ENCODE results near the gene ATXN7L1. TPM values are rescaled to one million over a fixed set of nuclear protein-coding genes. Genes with fewer than 3 reads are reported as not detected.
"Not testable (repeated sequence)": the region's sequence is repeated elsewhere in the genome, so short reads cannot be mapped to it uniquely, and the experiment has no call there.

ATXN7L1 gene
- total RNA-seq, 2 experiments from 2014 or later: 3.8 to 4.3 TPM

GRCh38 chr7:105871142-105871541 is 5.3 kb downstream of the ATXN7L1 start:
- CTCF ChIA-PET: interaction anchor here (1.5 kb wide), 1 partner anchor 21 kb away, joined by 6 read pairs; no protein-coding TSS in a partner anchor

DNA sequence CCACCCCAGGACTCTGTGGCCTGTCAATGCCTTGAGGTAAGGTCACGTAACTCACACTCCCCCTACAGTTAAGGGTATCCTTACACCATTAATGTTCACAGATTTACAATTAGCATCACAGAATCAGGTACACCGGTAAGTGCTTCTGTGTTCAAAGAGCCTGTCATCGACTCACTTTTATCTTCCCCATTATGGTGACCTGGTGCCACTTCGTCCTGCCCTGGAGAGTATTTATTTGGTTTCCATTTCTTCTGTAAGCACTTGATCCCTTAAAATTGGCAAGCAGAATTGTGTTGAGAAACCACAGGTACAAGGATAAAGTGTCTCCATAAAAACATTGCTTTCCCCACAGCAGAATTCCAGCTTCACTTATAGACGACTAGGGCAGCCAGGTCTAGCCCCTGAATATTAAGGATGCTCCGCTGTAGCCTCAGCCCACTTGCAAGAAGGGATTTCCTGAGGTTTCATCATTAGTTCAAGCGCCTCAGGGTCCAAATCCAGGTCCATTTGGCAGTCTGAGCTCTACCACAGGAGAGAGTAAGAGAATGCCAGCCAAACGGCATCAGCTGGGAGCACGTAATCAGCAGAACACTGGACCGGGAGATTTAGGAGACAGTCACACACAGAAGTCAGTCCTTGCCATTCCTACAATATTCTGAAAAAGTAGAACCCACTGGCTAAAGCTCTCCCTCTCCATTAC is 10.1 kb downstream of the ATXN7L1 start:
- CTCF ChIA-PET: no interaction called here
- POLR2A ChIA-PET: no interaction called here

More at GRCh38 chr7:105871142-105871541, 5.3 kb downstream of the ATXN7L1 start:
- POLR2A ChIA-PET: interaction anchor here (0.5 kb wide), 1 partner anchor 241 kb away, joined by 3 read pairs; the partner anchor contains the start of gene SYPL1

DNA sequence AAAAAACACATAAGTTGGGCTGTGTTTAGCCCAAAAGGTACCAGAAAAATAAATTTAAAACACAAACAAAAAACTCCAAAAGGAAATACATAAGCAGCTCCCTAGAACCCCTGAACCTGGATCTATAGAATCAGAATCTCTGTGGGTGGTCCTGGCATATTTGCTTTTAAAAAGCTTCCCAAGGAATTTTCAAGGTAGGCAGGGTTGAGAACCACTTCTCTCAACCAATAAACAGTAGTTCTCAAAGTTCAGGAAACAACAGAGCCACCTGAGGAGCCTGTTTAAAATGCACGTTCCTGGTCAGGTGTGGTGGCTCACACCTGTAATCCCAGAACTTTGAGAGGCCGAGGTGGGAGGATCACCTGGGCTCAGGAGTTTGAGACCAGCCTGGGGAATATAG is 12.5 kb downstream of the ATXN7L1 start:
- POLR2A ChIA-PET: interaction anchor here (0.7 kb wide), 1 partner anchor 24 kb away, joined by 9 read pairs; no protein-coding TSS in a partner anchor

GRCh38 chr7:105862770-105863169 is 13.6 kb downstream of the ATXN7L1 start:
- ChIA-PET CTCF (interaction anchor here (1.1 kb wide), 1 partner anchor 206 kb away, joined by 3 read pairs; no protein-coding TSS in a partner anchor), POLR2A (no interaction called here)

More for the DNA sequence above, 12.5 kb downstream of the ATXN7L1 start:
- CTCF ChIA-PET: no interaction called here

DNA sequence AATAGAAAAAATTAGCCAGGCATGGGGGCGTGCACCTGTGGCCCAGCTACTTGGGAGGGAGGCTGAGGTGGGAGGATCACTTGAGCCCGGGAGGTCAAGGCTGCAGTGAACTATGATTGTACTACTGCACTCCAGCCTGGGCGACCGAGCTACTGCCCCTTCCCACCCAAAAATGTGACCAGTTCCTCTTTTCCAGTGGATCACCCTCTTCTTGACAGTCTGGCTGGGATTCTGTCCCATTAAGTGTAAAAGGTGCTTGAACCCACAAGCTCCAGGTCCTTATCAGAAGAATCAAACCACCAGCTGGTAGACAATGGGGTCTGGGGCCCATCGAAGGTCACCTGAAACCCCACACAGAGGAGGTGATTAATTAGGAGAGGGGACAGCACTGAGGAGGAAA is 14.1 kb downstream of the ATXN7L1 start:
- ChIA-PET POLR2A (no interaction called here), CTCF (interaction anchor here (1.1 kb wide), 1 partner anchor 205 kb away, joined by 3 read pairs; no protein-coding TSS in a partner anchor)

- ChIA-PET CTCF (no interaction called here), POLR2A (no interaction called here)
These were observed 15.2 kb downstream of the ATXN7L1 start for GRCh38 chr7:105861224-105861623.

DNA sequence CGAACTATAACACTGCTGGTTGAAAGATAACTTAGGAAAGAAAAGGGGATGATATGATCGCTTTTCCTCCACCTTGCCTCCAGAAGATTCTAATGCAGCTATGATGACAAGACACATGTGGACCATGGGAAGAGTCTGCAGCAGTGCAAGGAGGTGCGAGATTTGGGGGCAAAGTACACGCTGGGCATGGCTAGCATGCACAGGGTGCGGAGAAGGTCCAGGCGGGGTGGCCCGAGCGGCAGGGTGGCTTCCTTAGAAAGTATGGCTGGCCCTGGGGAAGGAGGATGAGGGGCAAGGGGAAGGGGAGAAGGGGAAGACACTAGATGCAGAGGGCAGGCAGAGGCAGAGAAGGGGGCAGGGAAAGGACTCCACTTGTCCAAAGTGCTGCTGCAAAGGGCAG is 15.6 kb downstream of the ATXN7L1 start:
- POLR2A ChIA-PET: no interaction called here
- CTCF ChIA-PET: no interaction called here

DNA sequence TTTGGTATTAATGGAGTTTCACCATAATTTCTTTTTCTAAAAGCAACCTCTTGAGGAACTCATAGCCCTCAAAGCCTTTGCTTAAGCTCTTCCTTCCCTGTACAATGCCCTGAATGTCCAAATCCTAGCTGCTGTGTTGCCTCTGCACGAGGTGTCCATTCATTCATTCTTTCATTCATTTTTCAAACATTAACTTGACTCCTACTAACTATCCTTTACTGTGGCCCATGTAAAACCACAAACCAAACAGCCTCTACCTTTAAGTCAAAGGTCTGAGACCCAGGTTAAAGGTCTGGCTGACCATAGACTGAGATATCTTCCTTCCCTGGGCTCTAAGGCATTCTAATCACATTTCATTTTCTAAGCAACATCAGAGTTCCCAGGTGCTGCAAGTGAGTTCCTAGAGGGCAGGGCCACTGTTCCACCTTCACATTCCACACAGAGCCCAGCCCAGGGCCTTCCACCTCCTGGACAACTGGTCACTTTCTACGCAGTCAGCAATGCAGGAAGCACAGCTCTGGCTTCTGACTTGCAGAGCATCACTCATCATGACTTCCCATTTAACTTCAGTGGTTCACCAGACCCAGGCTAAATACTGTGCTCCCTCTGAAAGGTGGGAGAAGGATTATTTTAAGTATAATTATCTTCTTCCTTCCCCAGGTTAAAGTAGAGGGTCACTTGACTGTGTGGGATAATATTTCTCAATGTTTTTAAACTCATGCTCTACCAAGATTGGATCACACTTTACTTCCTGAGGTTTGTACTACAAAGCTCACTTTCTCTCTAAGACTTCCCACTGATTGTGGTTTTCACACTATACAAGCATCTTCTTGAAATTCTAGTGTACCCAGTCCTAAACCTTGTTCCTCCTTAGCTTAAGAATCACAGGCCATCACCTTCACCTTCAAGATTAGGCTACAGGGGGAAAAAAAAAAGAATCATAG is 19.1 kb downstream of the ATXN7L1 start:
- CTCF ChIA-PET: interaction anchor here (0.6 kb wide), 1 partner anchor 15 kb away, joined by 3 read pairs; no protein-coding TSS in a partner anchor
- POLR2A ChIA-PET: interaction anchor here (0.6 kb wide), 1 partner anchor 186 kb away, joined by 11 read pairs; no protein-coding TSS in a partner anchor

GRCh38 chr7:105854498-105854897 is 21.9 kb downstream of the ATXN7L1 start:
- ChIA-PET POLR2A (interaction anchor here (0.7 kb wide), 1 partner anchor 32 kb away, joined by 3 read pairs; no protein-coding TSS in a partner anchor), CTCF (interaction anchor here (0.9 kb wide), 1 partner anchor 89 kb away, joined by 3 read pairs; no protein-coding TSS in a partner anchor)

- POLR2A ChIA-PET: no interaction called here
These were observed 22.4 kb downstream of the ATXN7L1 start for GRCh38 chr7:105853931-105854419.

DNA sequence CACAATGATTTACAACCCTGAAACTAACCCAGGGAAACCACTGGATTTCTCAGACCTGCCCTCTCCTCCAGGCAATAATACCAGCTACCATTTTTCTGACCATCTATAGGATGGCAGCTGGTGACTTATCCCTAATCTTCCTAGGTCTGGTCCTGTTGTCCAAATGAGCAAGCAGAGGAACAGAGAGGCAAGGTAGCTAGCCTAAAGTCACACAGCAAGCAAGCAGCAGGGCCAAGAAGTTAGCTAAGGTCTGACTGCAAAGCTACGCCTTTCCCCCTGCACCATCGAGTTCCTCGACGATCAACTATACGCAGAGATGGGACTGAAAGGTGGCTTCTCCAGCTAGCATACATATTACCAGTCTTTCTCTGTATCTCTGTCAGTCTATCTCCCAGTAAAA is 25.3 kb downstream of the ATXN7L1 start:
- POLR2A ChIA-PET: interaction anchor here (2.1 kb wide), 1 partner anchor 24 kb away, joined by 6 read pairs; no protein-coding TSS in a partner anchor

More at GRCh38 chr7:105853931-105854419, 22.4 kb downstream of the ATXN7L1 start:
- CTCF ChIA-PET: interaction anchor here (0.9 kb wide), 1 partner anchor 89 kb away, joined by 3 read pairs; no protein-coding TSS in a partner anchor

GRCh38 chr7:105849122-105849855 is 27.1 kb downstream of the ATXN7L1 start:
- ChIA-PET POLR2A (interaction anchor here (0.6 to 2.1 kb wide), 3 partner anchors 25 to 43 kb away, joined by 3 to 6 read pairs (median 5); no protein-coding TSS in a partner anchor), CTCF (interaction anchor here (1.4 to 1.6 kb wide), 2 partner anchors 43 to 84 kb away, joined by 3 to 5 read pairs; no protein-coding TSS in a partner anchor)

More for the DNA sequence above, 25.3 kb downstream of the ATXN7L1 start:
- CTCF ChIA-PET: interaction anchor here (0.7 kb wide), 1 partner anchor 173 kb away, joined by 3 read pairs; no protein-coding TSS in a partner anchor

DNA sequence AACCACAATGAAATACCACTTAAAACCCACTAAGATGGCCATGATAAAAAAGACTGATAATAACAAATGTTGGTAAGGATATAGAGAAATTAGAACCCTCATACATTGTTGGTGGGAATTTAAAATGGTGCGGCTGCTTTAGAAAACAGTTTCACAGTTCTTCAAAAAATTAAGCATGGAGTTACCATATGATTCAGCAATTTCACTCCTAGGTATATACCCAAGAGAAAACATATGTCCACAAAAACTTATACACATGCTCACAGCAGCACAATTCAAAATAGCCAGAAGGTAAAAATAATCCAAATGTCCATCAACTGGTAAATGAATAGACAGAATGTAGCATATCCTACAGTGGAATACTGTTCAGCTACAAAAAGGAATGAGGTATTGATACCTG is 30.0 kb downstream of the ATXN7L1 start:
- POLR2A ChIA-PET: no interaction called here
- CTCF ChIA-PET: interaction anchor here (0.8 kb wide), 1 partner anchor 14 kb away, joined by 3 read pairs; no protein-coding TSS in a partner anchor

DNA sequence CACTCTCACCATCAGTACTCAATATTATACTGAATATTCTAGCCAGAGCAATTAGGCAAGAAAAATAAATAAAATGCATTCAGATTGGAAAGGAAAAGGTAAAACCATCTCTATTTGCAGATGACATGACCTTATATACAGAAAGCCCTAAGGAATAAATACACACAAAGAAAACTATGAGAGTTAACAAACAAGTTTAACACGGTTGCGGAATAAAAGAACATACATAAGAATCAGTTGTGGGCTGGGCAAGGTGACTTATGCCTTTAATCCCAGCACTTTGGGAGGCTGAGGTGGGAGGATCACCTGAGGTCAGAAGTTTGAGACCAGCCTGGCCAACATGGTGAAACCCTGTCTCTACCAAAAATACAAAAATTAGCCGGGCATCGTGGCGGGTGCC is 31.7 kb downstream of the ATXN7L1 start:
- POLR2A ChIA-PET, CTCF ChIA-PET: not testable (repeated sequence)

- CTCF ChIA-PET: interaction anchor here (0.7 kb wide), 1 partner anchor 16 kb away, joined by 3 read pairs; no protein-coding TSS in a partner anchor
These were observed 34.5 kb downstream of the ATXN7L1 start for GRCh38 chr7:105841866-105842265.

GRCh38 chr7:105840981-105841749 is 35.2 kb downstream of the ATXN7L1 start:
- CTCF ChIA-PET: interaction anchor here (1.0 kb wide), 1 partner anchor 34 kb away, joined by 3 read pairs; no protein-coding TSS in a partner anchor
- POLR2A ChIA-PET: no interaction called here

More at GRCh38 chr7:105841866-105842265, 34.5 kb downstream of the ATXN7L1 start:
- POLR2A ChIA-PET: no interaction called here

DNA sequence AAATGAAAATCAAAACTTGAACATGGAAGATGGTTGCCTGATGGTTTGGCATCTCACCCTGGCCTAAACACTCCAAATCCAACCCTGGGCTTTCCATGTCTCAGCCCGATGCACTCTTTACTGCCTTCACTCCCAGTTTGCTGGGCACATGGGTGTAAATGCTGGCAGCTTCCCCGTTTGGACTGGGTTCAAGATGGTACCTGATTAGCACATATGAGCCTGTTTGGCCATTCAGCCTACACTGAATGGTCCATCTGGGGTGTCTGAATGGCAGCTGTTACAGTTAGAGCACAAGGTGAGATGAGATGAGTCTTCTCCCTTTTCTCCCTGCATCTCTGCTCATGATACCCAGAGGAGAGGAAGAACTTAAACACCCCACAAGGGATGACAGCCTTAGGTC is 37.1 kb downstream of the ATXN7L1 start:
- ChIA-PET CTCF (interaction anchor here (0.6 kb wide), 1 partner anchor 22 kb away, joined by 3 read pairs; no protein-coding TSS in a partner anchor), POLR2A (no interaction called here)

Data from activated CD8-positive, alpha-beta memory T cell treated with anti-CD3 and anti-CD28 coated beads for 36 hours (primary cell).